Gastroesophageal sphincter (tissue), 3 donors: Measurements from ENCODE around the gene C15orf61.

Experiments
- CTCF ChIP-seq, 4 experiments: fragments of 200-600 bp in 2 of 4; fragments of 450-650 bp in 2 of 4; sonication (generic) in 1 of 4; IDR thresholded peaks; one replicate each; pipeline ENCODE4 v1.5.1; 2017 to 2019; ENCODE audit warnings: antibody characterized with exemption in 4 of 4, mild to moderate bottlenecking in 2 of 4, moderate library complexity in 2 of 4
- POLR2A ChIP-seq, 2 donors: fragments of 450-650 bp; IDR thresholded peaks; one replicate each; pipeline ENCODE4 v1.6.1; 2017; ENCODE audit warnings: antibody characterized with exemption in 2 of 2, mild to moderate bottlenecking in 2 of 2, moderate library complexity in 1 of 2

GRCh38 chr15:67534360-67534759 lies 13.4 kb downstream of the C15orf61 start:
- TF ChIP-seq CTCF (IDR thresholded peaks at IDR 0.05) (no peak), POLR2A (IDR thresholded peaks at IDR 0.05) (no peak)
